ENCODE measurements around the gene SPOCK1.
A peak's percentile ranks its signal among the peaks of the same experiment; 100 is the strongest.
"Not testable (repeated sequence)": the region's sequence is repeated elsewhere in the genome, so short reads cannot be mapped to it uniquely, and the experiment has no call there.

The SPOCK1 gene

DNA sequence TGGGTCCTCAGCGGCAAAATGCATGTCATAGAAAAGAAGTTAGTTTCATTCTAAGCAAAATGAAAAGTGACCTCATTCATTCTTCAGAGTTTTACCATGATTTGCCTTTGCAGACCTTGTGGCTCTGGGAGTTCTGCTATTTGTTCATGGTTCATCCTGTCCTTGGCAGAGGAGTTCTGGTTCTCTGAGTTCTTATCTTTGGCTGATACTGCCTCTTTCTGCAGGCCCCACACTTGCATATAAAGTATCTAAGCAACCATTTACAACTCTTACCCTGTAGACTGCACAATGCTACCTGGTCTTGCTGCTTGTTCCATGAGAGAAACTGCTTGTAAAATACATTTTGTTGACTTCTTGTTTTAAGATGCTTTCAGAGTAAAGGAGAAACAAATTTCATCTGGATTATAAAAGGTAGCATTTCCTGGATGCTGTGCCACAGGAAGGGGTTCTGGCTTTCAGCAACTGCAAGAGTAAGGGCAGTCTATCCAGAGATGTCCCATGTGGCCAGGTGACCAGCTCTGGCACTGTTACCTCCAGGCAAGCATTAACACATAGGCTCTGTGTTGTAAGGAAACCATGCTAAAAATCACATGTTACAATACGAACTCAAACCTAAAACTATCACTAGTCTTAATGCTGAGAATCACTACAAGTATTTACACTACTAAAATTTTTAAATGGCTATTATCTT lies 513.2 kb downstream of the SPOCK1 start:
- no peak for DNase-seq

DNA sequence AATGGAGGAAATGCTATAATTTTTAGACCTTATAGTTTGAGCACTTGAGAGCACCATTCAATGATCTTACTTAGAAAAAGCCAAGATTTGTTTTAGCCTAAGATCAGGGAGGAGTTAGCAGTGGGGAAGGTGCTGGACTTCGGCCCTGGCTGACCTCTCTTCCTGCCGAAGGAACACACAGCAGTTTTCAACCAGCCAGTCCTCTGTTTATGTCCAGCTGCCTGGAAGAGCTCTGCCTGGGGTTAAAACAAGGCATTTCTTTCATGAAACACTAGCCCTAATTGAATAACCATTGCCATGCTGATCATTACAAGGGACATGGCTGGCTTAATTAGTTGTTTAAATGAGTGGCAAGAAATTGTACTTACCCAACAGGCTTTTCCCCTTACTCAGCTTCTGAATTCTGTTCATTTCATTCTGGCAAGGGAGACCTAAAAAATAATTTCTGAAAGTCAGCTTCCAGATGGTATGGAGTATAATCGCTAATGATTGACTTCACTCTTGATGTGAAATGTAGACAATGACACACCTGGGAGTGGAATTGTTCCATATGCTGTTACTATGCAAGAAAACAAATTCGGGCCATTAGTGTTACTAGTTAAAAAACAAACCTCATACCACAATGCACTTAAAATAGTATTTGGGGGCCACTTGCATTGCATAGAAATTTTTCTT lies 514.2 kb downstream of the SPOCK1 start:
- no peak for DNase-seq

DNA sequence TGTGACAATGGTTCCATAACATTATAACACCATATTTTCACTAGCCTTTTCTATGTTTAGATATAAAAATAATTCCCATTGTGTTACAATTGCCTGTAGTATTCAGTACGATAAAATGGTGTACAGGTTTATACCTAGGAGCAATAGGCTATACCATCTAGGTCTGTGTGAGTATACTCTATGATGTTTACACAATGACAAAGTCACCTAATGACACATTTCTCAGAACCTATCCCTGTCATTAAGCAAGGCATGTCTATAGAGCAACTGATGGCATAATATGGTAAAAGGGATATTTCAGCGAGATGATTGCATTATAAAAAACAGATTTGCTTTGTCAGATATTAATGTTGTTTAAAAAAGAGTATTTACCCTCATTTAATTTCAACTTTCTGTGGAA lies 517.2 kb downstream of the SPOCK1 start:
- DNase-seq: no peak

DNA sequence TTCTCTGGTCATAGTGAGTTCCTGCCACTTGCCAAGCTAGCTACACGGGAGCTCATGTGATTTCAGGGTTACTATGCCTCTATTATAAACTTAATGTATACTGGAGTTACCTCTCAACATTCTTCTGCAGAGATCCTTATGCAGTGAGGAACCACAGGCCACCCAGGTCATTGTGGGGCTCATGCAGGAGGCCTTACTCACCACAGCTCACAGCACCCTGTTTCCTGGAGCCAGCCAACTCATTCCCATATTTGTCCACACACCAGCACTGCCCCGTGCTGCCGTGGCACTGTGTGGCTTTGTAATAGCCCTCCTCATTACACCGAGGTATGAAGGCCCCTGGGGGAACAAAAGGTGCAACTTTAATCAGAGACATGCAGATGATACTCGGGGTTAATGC lies 520.0 kb downstream of the SPOCK1 start:
- DNase-seq: no peak

DNA sequence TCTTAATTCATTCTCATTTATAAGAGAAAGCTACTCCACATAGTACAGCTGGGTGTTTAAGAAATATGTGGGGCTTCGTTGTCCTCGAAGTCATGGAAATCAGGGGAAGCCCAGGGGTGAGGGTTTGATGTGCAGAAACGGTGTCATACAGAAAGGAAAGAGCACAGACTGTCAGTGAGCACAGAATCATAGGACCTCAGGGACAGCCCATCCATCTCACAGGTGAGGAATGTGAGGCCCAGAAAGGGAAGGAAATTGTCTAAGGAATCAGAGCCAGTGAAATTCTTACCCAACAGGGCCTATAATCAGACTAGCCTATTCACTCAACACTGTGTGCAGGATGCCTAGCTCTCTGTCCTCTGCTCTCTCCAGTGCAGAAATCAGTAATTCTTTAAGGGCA lies 535.6 kb downstream of the SPOCK1 start:
- no peak for DNase-seq

DNA sequence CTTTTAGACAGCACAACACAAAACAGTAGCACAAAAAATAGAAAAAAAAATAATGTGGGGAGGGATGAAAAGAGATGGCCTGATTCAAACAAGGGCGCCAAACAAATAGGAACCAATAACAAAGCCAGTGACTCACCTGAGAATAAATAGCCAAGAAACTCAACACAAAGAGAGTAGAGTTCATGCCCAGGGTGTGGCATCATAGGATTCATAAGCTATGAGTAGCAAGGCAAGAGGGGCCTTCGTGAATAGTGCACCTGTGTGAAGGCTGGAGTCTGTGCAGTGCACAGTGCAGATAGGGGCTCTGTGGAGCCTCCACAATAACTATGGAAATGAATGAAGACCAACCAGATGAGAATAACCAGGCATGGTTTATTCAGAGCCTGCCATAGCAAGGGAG lies 541.7 kb downstream of the SPOCK1 start:
- DNase-seq: no peak

DNA sequence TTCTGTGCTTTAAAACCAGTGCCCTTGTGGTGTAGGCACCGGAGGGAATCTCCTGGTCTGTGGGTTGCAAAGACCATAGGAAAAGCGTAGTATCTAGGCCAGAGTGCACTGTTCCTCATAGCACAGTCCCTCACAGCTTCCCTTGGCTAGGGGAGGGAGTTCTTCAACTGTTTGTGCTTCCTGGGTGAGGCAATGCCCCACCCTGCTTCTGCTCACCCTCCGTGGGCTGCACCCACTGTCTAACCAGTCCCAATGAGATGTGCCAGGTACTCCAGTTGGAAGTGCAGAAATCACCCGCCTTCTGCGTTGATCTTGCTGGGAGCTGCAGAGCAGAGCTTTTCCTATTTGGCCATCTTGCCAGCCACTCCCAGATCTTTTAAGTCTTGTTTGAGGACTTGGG lies 545.0 kb downstream of the SPOCK1 start:
- DNase-seq: not testable (repeated sequence)

DNA sequence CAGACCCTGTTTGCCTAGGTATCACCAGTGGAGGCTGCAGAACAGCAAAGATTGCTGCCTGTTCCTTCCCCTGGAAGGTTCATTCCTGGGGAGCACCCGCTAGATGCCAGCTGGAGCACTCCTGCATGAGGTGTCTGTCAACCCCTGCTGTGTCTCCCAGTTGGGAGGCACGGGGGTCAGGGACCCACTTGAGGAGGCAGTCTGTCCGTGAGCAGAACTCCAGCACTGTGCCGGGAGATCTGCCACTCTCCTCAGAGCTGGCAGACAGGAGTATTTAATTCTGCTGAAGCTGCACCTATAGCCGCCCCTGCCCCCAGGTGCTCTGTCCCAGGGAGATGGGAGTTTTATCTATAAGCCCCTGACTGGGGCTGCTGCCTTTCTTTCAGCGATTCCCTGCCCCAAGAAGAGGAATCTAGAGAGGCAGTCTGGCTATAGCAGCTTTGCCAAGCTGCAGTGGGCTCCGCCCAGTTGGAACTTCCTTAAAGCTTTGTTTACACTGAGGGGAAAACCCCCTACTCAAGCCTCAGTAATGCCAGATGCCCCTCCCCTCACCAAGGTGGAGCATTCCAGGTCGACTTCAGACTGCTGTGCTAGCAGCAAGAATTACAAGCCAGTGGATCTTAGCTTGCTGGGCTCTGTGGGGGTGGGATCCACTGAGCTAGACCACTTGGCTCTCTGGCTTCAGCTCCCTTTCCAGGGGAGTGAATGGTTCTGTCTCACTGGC lies 545.6 kb downstream of the SPOCK1 start:
- DNase-seq: not testable (repeated sequence)

DNA sequence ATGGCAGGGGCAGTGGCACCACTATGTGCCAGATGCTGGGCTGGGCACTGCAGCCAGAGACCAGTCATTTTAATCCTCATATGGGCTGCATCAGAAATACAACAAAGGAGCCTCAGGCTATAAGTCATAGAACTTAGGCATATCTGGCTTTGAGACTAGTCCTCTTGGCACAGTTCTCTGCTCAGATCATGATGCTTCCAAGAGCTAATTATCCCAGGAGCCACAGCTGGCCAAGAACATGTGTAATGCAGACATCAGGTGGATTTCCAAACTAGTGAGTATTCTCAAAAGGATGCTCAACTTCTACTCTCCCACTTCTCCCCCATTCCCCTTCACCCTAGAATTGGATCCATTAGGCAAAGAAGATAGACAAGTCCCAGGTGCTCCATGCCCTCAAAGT lies 571.6 kb downstream of the SPOCK1 start:
- DNase-seq: peak; percentile 13

DNA sequence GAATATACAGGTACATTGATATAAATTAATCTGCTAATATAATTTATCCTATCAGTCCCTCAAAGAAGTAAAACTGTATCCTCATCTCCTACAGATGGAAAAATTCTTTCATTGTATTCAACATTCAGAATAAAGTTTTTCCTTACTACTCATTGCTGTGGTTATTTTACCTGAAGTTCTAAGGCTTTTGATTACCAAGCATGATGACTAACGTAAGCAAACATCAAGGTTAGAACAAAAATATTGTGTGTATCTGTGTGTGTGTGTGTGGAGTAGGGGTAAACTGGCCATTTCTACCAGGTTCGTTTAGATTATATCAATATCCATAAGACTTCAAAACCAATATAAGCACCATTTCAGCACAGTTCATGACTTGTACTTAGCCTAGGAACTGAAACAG lies 573.1 kb downstream of the SPOCK1 start:
- DNase-seq: no peak
